Kidney capillary endothelial cell (primary cell): ENCODE measurements around the gene REPS1.

Source experiments
- DNase-seq: peaks from one replicate; pipeline ENCODE4 v3.0.0-alpha.2; 2018; ENCODE audit warnings: low spot score

REPS1 gene

DNA sequence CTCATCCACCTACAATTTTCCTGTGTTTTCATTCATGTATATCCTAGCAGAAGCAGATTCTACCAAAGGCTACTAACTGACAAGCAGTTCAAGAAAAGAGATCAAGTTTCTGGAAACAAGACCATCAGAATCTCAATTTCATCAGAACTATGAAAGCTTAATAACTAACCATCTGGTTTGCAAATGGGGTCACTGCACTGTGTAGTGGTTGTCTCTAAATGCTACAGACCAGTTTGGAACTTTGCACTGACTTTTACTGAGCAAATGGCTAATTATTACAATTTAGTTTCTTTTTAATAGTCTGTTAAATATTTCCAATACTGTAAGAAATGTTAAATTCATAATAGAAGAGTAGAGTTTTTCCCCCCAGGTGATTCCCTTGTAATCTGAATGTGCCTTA is 64.5 kb downstream of the REPS1 start:
- DNase-seq, result no peak

DNA sequence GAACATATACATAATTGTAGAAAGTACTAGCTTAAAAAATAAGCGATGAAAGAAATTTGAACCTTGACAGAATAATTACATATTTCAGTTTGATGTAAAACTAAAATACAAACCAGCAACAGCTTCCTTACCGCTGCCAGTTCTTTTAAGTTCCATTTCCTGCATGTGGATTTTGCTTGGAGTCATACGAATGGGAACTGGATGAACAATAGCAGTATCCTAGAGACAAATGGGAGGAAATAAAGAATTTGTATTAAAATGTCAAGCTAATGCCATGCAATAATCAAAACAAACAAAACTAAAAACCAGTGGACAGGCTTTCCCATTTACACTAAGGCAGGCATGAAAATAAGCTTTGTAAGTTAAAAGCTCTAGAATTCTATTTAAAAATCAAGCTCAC is 67.1 kb downstream of the REPS1 start:
- DNase-seq, result peak; percentile 52

DNA sequence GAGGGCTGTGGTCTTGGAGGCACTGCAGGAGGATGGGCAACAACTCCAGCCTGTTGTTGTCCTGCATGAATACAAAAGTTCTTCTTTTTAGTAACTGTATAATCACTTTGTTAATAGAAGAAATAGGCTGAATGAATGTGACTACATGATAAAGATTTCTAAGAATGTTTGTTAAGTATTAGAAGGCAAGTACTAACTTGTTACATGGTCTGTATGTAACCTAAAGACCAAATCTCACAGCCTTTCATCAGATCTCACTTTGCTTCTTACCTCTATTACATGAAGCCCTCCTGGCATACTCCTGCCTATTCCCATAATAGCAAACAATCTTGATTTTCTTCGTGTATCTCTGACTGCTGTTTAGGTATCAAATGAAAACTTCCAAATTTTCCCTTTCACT is 73.4 kb downstream of the REPS1 start:
- DNase-seq, result no peak

DNA sequence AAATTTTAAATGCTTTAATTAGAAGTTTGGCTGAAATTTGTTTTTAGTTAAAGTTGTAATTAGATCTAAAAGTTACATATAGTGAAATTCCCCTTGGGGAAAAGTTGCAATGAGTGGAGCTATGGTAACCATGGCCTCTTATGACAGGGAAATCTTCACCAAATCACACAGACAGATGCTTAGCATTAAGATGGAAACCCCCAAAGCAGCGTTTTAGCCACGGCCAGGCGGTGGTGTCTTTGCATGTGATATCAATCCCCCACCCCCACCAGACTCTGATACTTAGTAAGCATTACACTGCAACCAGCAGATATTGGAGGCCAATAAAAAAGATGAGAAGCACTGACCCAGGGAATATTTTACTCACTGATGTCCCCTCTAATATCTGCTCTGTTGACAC is 75.7 kb downstream of the REPS1 start:
- no peak for DNase-seq

DNA sequence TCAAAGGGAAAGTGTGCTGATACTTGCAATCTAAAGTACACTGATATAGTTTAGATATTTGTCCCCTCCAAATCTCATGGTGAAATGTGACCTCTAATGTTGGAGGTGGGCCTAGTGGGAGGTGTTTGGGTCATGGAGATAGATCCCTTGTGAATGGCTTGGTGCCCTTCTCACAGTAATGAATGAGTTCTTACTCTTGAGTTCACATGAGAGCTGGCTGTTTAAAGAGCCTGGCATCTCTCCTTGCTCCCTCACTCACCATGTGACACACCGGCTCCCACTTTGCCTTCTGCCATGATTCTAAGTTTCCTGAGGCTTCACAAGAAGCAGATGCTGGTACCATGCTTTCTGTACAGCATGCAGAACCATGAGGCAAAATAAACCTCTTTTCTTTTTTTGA is 78.1 kb downstream of the REPS1 start:
- no peak for DNase-seq

DNA sequence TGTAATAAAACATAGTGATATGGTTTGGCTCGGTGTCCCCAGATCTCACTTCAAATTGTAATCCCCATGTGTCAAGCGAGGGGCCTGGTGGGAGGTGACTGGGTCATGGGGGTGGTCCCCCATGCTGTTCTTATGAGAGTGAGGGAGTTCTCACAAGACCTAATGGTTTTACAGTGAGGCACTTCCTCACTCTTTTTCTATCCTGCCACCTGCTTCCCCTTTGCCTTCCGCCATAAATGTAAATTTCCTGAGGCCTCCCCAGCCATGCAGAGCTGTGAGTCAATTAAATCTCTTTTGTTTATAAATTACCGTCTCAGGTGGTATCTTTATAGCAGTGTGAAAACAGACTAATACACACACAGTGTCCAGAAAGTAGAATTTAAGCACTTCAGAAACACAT is 78.5 kb downstream of the REPS1 start:
- DNase-seq, result no peak

DNA sequence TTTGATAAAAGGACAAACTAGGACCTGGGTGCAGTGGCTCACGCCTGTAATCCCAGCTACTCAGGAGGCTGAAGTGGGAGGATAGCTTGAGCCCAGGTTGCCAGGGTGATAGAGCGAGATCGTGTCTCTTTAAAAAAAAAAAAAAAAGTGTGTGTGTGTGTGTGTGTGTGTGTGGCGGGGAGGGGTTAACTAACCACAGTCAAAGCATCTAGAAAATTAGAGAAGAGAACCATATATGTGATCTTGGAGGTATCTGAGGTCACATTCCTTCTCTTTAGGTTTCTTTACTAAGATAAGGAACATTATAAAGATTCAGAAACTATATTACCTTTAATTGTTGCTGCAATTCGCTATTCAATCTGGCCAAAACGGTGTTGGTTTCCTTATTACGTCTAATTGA is 80.9 kb downstream of the REPS1 start:
- DNase-seq, result no peak

DNA sequence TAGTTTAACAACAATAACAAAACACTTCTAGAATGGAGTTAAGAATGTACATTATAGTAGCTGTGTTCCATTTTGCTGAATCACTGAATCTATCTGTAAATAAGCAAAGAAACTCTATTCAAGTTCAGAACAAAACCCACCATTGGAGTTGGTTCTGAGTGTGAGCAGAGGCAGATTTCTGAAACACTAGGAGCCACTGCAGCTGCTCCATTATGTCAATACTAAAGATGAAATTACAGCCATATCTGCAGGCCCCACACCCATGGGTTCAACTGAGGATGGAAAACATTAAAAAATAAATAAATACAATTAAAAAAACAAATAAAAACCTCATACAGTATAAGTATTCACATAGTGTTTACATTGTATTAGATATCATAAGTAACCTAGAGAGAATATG is 91.0 kb downstream of the REPS1 start:
- DNase-seq, result no peak

DNA sequence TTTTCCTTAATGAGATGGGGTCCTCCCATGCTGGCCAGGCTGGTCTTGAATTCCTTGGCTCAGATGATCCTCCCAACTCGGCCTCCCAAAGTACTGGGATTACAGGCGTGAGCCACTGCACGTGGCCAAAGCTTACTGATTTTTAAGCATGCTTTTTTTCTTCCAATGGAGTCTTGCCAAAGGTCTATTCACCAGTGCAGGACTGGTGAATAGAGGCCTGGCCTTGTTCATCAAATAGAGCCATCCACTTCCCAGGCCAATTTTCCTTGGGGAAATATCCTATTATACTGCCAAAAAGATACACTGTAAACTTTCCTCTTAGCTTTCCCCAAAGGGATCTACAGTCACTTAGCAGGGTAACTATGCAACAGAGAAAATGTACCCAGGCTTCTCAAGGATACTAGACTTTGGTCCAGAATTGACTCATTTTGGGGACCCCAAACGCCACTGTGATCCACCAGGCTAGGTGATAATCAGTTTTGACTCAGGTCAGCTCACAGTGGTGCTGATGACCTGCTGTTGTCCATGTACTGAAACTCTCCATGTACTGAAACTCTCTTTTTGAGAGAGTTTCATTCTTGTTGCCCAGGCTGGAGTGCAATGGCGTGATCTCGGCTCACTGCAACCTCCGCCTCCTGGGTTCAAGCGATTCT is 91.8 kb downstream of the REPS1 start:
- DNase-seq, result no peak

DNA sequence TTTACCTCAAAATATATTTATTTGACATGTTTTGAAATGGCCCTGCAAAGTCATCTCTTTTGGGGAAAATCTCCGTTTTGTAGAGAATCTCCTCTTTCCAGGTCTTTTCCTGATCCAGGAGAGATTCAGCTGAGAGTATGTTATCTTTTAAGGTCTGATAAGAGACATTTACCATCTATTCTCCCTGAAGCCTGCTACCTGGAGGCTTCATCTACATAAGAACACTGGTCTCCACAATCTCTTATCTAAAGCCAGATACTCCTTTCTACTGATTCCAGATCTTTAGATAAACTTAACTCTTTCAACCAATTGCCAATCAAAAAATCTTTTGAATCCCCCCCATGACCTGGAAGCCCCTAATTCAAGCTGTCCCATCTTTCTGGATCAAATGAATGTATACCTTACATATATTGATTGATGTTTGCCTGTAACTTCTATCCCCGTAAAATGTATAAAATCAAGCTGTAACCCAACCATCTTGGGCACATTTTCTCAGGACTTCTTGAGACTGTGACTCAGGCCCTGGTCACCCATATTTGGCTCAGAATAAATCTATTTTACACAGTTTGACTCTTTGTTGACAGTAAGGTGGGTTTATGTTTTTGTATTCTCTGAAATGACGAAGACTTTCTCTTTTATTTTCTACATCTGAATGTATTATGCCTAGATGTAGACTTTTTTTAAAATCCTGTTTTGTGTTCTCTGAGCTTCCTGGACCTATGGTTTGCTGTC is 96.6 kb downstream of the REPS1 start:
- DNase-seq, result no peak

DNA sequence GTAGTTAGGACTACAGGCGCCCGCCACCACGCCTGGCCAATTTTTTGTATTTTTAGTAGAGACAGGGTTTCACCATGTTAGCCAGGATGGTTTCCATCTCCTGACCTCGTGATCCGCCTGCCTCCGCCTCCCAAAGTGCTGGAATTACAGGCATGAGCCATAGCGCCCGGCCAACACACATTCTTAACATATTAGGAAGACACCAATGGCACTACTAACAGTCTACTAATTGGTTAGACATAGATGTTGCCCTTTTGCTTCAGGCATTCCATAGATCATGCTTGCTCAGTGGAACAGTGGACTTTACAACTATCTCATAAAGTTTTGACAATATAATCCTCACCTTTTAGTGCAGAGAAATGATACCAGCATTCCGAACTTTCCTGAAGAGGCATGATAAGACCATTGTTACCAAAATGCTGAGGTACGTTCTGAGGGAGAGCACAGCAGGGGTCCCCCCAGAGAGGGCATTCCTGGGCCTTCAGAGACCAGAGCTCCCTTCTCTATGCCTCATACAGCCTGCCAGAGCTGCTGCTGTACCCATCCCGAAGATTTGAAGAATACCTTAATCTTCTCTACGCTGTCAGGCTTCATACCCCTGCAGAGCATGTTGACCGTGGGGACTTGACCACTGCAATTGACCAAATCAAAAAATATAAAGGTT is 102.8 kb downstream of the REPS1 start:
- DNase-seq, result no peak

DNA sequence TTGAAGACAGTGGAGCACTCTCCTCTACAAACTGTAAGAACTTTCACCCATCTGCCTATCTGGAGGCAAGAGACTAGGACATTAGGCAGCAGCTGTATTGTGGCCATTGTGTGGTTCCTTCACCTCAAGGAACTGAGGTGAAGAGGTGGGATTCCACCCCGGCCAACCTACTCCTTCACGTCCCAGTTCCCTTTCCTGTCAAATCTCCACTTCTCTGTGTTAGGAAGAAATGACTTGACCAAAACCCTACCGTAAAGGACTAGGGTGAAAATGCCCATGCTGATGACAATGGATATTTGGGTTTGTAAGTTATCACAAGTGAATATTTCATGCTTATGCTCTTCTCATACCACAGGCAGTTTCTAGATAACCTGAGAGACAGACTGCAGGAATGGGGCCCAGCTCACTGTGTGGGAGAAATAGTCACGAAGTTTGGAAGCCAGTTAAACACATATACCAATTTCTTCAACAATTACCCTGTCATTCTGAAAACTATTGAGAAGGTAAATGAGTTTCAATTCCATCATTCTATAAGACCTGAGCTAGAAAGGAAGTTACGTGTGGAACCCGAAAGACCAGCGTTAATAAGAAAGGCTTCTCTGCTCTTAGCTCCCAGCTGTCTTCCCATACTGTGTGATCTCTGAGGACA is 105.6 kb downstream of the REPS1 start:
- DNase-seq, result no peak

DNA sequence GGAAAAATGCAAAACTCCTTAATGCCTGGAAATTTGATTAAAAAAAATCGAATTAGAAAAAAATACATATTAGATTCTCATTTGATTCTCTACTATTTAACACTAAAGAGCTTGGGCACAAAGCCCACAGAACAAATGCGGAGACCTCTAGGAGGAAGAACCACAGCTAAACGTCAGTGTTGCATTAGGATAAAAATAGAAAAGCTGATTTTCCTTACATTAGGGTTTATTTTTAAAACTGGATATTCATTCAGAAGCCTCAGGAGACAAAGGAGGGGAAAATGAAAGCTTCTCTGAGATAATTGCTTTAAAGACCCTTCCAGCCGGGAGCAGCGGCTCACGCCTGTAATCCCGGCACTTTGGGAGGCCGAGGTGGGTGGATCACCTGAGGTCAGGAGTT is 114.9 kb downstream of the REPS1 start:
- no peak for DNase-seq

DNA sequence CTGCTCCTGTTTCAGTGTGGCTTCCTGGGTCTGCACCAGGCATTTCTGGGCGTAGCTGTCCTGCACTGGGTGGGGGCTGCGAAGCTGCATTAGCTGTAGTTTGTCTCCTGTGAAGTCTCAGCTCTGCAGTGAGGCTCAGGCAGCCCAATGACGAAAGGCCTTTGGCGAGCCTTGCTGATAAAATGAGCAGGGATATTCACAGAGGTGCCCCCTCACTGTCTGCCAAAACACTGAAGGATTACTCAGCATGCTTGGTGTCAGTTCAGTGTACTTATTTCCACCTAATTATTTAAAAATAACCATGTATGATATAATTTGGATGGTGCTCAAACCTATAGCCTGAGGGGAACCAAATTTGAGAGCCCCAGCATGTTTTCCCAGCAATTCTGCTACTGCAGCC is 118.7 kb downstream of the REPS1 start:
- no peak for DNase-seq

DNA sequence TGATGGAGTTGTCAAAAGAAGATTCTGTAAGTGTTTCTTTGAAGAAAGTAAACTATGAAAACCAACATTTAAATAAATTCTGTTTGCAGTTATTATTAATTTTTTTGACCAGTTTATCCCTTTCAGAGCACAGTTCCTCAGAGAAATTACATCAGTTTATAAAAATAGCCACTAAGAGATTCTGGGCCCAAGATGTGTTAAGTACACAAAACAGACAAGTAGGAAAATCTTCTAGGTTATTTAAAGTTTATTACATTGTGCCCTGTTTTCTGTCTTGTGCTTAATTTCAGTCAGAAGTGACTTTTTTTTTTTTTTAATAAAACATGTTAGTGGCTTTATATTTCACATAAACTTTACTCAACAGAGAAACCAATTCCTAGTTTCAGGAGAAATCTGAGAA is 119.9 kb downstream of the REPS1 start:
- DNase-seq, result no peak

DNA sequence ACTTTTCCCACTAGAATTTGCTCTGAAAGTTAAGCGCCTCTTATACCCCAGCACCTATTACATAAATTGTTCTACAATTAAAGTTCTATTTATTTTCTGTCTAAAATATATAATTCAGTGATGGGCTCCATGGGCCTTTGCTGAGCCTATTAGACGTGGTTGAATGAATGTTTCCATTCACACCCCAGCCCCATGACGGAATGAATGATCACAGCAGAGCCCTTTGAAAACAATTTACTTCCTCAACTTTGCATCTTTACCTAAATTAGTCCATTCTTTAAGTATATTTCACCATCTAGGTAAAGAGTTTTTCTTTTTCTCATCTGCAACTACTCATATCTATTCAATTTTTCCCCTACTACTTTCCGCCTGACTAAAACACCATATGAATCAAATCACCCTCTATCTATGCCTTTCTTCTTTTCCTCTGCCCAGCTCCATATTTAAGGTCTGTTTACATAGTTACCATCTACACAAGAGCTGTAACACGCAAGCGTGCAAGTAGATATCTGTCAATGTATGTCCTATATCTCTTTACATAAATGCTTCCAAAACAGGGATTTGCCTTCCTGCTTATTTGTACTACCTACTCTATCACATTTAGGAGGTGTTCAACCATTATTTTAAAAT is 122.5 kb downstream of the REPS1 start:
- no peak for DNase-seq

DNA sequence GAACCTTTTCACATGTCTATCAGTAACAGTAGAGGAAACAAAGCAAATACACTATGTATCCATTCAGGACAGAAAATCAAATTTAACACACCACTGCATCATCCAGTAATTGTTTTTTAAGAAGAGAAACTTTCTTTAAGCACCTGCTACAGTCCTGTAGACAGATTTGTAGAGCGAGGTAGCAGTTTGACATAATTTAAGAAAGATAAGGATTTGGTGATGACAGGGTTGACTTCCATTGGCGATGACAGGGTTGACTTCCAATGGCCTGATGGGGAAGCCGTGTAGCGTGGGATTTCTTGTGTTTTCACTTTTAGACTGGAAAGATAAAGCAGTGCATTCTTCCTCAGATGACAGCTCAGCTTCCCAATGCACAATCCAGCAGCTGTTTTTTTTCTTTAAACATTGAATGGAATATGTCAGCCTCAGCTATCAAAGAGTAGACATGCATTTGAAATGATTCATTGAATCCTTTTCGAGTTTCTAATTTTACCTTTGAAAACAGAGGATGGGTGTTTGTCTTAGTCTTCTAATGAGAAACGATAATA is 123.6 kb downstream of the REPS1 start:
- no peak for DNase-seq

DNA sequence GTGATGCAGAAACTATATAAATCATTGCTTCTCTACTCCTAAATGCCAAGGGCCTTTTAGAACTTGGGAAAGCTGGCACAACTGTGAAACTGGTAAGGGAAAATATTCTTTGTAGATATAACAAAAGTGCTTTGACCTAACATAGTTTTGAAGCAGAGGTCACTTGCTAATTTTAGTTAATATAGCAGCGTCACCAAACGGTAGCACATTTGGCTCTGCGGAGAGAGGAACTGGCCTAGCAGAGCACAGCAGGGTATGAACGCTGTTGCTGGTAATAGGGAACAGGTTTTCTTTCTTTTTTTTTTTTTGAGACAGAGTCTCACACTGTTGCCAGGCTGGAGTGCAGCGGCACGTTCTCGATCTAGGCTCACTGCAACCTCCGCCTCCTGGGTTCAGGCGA is 124.7 kb downstream of the REPS1 start:
- DNase-seq, result no peak

DNA sequence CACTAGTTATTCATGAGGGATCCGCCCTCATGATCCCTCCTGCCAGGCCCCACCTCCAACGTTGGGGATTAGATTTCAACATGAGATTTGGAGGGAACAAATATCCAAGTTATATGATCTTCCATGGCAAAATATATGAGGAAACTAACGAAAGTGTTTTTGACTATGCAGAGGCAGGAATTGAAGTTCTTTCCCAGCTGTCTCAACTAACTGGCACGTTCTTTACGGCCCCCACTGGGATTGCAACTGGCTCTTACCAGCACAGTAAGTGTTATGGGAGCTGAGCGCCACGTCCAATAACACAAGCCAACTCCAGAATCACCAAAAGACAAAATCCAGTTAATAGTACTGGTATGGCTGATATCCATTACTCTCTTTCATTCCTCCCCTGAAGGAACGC is 125.6 kb downstream of the REPS1 start:
- no peak for DNase-seq

DNA sequence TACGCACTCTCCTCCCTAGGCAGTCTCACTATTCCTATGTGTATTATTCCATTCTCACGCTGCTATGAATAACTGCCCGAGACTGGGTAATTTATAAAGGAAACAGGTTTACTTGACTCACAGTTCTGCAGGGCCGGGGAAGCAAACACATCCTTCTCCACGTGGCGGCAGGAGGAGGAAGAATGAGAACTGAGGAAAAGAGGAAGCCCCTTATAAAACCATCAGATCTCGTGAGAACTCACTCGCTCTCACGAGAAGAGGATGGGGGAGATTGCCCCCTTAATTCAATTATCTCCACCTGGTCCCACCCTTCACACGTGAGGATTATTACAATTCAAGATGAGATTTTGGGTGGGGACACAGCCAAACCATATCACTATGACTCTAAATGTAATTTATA is 130.3 kb downstream of the REPS1 start:
- DNase-seq, result peak; percentile 4

DNA sequence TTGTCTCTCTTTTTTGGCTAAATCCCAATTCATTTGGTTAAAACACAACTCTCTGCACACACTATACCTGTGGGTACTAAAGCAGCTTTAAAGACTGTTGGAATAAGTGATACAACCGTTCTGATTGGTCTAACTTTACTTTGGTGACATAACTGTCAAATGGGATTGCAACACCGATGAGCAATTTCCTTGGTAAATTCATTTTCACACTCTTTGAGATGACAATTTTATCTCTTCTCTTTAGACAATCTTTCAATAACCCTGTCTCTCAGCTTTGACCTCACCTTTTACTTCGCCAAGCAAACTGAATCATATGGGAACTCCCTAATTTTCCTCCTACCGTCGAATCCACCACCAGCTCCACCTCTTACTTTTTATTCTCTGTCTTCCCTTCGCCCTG is 131.4 kb downstream of the REPS1 start:
- no peak for DNase-seq
